Ectodermal cell (in vitro differentiated cells): ENCODE data around the gene PANK4.

Experiments
- H3K27ac ChIP-seq: 2 replicates; pipeline ENCODE4 v1.7.0; 2013; ENCODE audit warnings: mild to moderate bottlenecking, low read depth, low read length; ENCODE audit not compliant: insufficient read depth, poor library complexity, severe bottlenecking
- H3K27me3 ChIP-seq: 2 replicates; pipeline ENCODE4 v1.7.0; 2013; ENCODE audit warnings: mild to moderate bottlenecking, low read length; ENCODE audit not compliant: insufficient read depth, control insufficient read depth, poor library complexity, severe bottlenecking
- H3K36me3 ChIP-seq: one replicate; pipeline ENCODE4 v1.7.0; 2013; ENCODE audit warnings: low read length; ENCODE audit not compliant: control insufficient read depth, insufficient read depth
- H3K4me1 ChIP-seq: one replicate; pipeline ENCODE4 v1.7.0; 2013; ENCODE audit warnings: low read length; ENCODE audit not compliant: control insufficient read depth, insufficient read depth
- H3K4me3 ChIP-seq: 2 replicates; pipeline ENCODE4 v1.7.0; 2013; ENCODE audit warnings: low read depth, low read length, control low read depth; ENCODE audit not compliant: insufficient read depth
- H3K9me3 ChIP-seq: 2 replicates; pipeline ENCODE4 v1.7.0; 2013; ENCODE audit warnings: mild to moderate bottlenecking, low read length, moderate library complexity; ENCODE audit not compliant: control insufficient read depth
- WGBS, 2 experiments: methylation state at CpG; one replicate each; pipeline ENCODE4 v1.1.7; 2013; ENCODE audit warnings: missing lambda C conversion rate in 2 of 2; 5-methylcytosine and 5-hydroxymethylcytosine counted together

Gene PANK4

DNA sequence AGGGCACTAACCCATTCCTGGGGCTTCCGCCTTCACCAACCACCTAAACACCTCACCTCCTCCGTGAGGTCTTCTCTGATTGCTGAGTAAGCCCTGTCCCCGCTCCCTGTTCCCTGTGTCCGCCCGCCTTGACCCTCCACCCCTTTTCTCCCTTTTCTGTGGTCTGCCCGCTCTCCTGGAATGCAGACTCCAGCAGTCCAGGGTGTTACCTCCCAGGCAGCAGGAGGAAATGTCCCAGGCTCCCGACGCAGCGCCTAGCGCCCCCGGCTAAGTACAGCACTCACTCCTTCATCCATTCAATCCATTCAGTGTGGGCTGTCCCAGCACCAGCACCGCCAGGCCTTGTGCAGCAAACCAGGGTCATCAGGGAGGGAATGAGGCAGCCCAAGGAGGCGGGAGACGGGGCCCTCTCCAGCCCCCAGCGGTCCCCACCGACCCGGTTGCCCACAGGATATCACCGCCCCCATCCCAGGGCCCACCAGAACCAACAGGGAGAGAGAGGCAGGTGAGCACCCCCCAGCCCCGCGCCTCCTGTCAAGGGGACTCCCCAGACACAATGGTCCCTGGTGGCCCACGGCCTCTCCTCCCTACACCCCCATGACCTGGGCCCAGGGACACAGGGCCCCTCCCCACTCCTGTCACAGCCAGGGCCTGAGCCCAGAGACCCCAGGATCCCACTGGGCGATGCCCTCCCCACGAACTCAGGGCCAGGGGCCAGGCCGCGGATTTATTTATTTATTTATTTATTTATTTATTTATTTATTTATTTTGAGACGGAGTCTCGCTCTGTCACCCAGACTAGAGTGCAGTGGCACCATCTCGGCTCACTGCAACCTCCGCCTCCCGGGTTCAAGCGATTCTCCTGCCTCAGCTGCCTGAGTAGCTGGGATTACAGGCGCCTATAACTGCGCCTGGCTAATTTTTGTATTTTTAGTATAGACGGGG is 40.0 kb upstream of the PANK4 start:
- Histone ChIP-seq H3K36me3 (no peaks in the 10 kb centered on the region), H3K4me1 (peaks cover 5% of the 10 kb centered on the region), H3K9me3 (no peaks in the 10 kb centered on the region), H3K4me3 (no peak overlapping the region), H3K27me3 (no peaks in the 10 kb centered on the region), H3K27ac (no peak overlapping the region)
- WGBS, 2 experiments: 89% methylated on average over 30 to 34 of the region's 34 CpGs

- WGBS, 2 experiments: 82 to 85% methylated on average over 14 of the region's 14 CpGs
- H3K27ac ChIP-seq: no peak overlapping the region
- no peak overlapping the region for H3K4me3 ChIP-seq
- H3K27me3 ChIP-seq: no peaks in the 10 kb centered on the region
- no peaks in the 10 kb centered on the region for H3K36me3 ChIP-seq
- H3K9me3 ChIP-seq: no peaks in the 10 kb centered on the region
- peaks cover 5% of the 10 kb centered on the region for H3K4me1 ChIP-seq
Measured at GRCh38 chr1:2564815-2565374, 38.5 kb upstream of the PANK4 start.

GRCh38 chr1:2564006-2564814 is 37.8 kb upstream of the PANK4 start:
- Histone ChIP-seq H3K36me3 (no peaks in the 10 kb centered on the region), H3K4me3 (no peak overlapping the region), H3K27ac (no peak overlapping the region), H3K27me3 (no peaks in the 10 kb centered on the region), H3K9me3 (no peaks in the 10 kb centered on the region), H3K4me1 (peaks cover 5% of the 10 kb centered on the region)
- 89% methylated on average over 20 of the region's 20 CpGs for WGBS, 2 experiments

DNA sequence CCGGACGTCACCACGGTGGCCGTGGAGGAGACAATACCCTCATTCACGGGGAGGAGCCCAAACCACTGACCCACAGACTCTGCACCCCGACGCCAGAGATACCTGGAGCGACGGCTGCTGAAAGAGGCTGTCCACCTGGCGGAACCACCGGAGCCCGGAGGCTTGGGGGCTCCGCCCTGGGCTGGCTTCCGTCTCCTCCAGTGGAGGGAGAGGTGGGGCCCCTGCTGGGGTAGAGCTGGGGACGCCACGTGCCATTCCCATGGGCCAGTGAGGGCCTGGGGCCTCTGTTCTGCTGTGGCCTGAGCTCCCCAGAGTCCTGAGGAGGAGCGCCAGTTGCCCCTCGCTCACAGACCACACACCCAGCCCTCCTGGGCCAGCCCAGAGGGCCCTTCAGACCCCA is 36.8 kb upstream of the PANK4 start:
- no peaks in the 10 kb centered on the region for H3K9me3 ChIP-seq
- peaks cover 5% of the 10 kb centered on the region for H3K4me1 ChIP-seq
- no peak overlapping the region for H3K4me3 ChIP-seq
- no peak overlapping the region for H3K27ac ChIP-seq
- WGBS, 2 experiments: 89% methylated on average over 18 of the region's 18 CpGs
- H3K36me3 ChIP-seq: no peaks in the 10 kb centered on the region
- no peaks in the 10 kb centered on the region for H3K27me3 ChIP-seq

GRCh38 chr1:2561898-2562895 is 35.8 kb upstream of the PANK4 start:
- Histone ChIP-seq H3K27me3 (no peaks in the 10 kb centered on the region), H3K4me3 (no peak overlapping the region), H3K4me1 (peaks cover 5% of the 10 kb centered on the region), H3K9me3 (no peaks in the 10 kb centered on the region), H3K27ac (no peak overlapping the region), H3K36me3 (no peaks in the 10 kb centered on the region)
- 89 to 90% methylated on average over 22 to 24 of the region's 24 CpGs for WGBS, 2 experiments

DNA sequence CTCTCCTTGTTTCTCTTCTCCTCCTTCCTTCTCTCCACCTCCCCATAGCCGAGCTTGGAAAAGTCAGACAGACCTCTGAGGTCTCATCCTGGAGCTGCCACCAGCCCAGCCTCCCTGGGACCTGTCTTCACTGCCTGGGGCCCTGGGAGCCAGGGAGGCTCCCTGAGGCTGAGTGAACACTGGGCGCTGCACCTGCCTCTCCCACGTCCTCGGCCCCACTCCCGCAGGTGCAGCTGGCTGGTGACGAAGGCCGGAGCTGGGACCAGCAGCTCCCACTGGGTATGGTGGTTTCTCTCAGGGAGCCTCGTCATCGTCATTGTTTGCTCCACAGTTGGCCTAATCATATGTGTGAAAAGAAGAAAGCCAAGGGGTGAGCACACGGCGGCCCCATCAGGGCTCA is 35.0 kb upstream of the PANK4 start:
- no peaks in the 10 kb centered on the region for H3K9me3 ChIP-seq
- H3K27me3 ChIP-seq: no peaks in the 10 kb centered on the region
- no peaks in the 10 kb centered on the region for H3K36me3 ChIP-seq
- WGBS, 2 experiments: 92% methylated on average over 11 of the region's 11 CpGs
- H3K27ac ChIP-seq: no peak overlapping the region
- peaks cover 9% of the 10 kb centered on the region for H3K4me1 ChIP-seq
- no peak overlapping the region for H3K4me3 ChIP-seq

- no peak overlapping the region for H3K4me3 ChIP-seq
- WGBS, 2 experiments: 92 to 93% methylated on average over 15 of the region's 15 CpGs
Measured at GRCh38 chr1:2560299-2561073, 34.1 kb upstream of the PANK4 start.

DNA sequence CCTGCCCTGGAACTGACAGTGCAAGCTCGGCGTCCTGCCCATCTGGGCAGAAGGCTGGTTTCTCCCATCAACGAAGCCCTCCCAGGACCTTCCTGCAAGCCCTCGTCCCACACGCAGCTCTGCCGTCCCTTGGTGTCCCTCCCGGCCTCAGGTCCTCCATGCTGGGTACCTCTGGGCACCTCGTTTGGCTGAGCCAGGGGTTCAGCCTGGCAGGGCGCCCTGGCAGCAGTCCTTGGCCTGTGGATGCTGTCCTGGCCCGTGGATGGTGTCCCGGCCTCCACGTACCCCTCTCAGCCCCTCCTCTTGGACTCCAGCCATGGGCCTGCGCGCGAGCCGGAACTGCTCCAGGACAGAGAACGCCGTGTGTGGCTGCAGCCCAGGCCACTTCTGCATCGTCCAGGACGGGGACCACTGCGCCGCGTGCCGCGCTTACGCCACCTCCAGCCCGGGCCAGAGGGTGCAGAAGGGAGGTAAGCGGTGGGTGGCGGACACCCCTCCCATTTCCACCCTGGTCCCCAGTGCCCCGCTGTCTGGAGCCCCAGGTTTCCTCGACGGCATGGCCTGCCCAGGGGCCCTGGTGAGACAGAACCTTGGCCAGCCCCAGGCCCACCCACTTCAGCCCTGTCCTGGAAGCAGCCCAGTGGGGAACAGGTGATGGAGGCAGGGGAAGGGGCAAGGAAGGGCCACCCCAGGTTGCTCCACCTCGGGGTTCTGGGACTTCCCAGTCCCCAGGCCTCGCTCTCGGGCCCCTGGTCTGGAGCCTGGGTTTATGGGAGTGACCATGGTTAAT is 33.3 kb upstream of the PANK4 start:
- 92 to 93% methylated on average over 35 of the region's 35 CpGs for WGBS, 2 experiments
- Histone ChIP-seq H3K36me3 (no peaks in the 10 kb centered on the region), H3K27ac (no peak overlapping the region), H3K9me3 (no peaks in the 10 kb centered on the region), H3K4me3 (no peak overlapping the region), H3K27me3 (no peaks in the 10 kb centered on the region), H3K4me1 (peaks cover 11% of the 10 kb centered on the region)

More at GRCh38 chr1:2560299-2561073, 34.1 kb upstream of the PANK4 start:
- Histone ChIP-seq H3K4me1 (peaks cover 11% of the 10 kb centered on the region), H3K9me3 (no peaks in the 10 kb centered on the region), H3K27ac (no peak overlapping the region), H3K27me3 (no peaks in the 10 kb centered on the region), H3K36me3 (no peaks in the 10 kb centered on the region)
